Measurements from ENCODE around the gene NCKAP5. TPM values are rescaled to one million over a fixed set of nuclear protein-coding genes. Genes with fewer than 3 reads are reported as not detected.
A peak's percentile ranks its signal among the peaks of the same experiment; 100 is the strongest.

NCKAP5 gene
- total RNA-seq, 1 experiment from 2014 or later, result 6.5 TPM

DNA sequence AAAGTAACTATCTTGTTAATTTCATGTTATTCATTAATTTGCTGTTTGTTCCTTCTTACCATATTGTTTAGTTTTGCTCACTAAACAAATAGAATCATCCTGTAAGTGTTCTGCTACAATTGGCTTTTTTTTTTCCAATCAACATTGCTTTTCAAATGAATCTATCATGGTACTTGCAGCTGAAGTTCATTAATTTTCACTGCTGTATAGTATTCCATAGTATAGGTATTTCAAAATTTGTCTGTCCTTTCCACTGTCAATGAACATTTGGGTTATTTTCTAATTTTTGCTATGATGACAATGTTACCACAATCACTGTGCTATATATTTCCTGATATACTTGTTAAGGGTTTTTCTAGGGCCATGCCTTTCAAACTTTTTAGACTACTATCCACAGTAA is 809.3 kb downstream of the NCKAP5 start:
- DNase-seq (ENCODE audit: low read depth), result no peak

DNA sequence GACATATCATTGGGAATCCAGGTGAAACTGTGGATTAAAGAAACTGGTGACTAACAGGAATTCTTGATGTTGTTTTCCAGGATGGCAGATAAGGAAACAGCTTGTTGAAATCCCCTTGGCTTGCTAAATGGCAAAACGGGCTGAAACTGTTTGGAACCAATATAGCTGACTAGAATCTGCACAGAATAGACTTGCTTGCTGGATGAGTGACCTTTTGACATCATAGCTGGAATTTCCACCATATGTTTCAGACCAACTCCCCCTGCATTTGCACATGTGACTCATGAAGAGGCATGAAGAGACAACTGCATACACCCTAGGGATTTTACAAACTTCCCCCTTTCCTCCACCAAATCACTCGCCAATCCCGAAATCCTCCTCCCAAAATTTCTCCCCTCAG is 810.6 kb downstream of the NCKAP5 start:
- peak; percentile 30 for DNase-seq (ENCODE audit: low read depth)

DNA sequence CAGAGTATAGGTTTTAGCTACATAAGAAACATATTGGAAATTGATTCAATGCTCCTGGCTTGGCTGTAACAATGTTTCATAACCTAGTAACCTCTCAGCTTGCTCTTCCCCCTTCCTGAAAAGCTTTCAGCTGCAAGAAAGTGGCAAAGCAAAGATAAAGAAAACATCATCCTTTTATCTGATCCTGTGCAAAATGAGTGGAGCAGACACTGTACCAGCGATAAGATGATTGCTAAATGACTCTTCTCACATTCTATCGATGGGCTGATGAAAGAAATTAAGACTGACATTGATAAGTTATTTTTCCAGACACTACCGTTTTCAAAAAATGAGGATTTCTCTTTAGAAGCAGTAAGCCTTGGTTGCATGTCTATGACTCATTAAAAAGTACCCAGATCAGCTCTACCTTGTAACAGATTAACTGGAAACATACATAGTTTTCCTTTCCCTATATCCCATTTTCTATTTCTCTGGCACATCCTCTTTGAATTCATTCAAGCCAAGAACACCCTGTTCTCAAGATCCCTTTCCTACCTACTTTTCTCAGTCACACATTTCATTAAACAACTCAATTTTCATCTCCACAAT is 811.2 kb downstream of the NCKAP5 start:
- no peak for DNase-seq (ENCODE audit: low read depth)

DNA sequence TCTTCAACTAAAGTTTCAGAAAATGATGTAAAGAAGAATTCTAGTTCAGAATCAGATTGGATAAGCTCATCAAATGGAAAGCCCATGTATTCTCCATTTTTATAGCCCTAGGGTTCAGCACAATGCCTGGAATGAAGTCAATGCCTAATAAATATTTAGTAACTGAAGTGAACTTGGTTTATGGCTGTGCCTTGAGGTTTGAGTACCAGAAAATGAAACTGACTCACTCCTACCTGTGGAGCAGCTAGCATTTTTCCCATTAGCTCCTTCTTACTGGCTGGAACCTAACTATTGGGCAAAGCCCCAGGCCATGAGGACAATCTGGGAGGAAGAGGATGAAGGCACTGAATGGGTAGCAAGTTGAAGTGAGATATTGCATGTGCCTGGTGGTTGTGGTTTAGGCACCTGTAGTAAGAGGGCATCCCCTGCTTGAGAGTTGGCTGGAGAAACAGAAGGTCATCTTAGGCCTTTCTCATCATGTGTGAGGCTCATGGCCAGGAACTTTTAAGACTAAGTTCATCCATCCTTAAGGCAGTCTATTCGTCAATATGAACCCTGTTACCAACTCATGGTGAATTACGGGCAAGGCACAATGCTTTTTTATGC is 813.3 kb downstream of the NCKAP5 start:
- DNase-seq (ENCODE audit: low read depth), result peak; percentile 47

DNA sequence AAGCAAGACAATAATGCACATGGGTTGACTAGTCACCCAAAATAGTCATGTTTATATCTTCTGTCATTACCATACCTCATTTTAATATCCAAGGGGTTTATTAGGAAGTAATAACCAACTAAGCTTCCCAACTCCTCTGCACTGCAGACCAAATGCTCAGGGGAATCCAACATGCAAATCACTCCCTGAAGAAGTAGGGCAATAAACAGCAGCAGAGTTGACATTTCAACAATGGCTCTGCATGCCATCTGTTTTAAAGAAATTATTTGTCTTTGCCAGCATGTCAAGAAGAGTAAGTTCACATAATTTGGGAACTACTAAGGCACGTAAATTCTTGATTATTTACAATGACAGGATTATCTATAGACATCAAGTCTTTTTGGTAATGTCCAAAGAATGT is 813.9 kb downstream of the NCKAP5 start:
- no peak for DNase-seq (ENCODE audit: low read depth)

DNA sequence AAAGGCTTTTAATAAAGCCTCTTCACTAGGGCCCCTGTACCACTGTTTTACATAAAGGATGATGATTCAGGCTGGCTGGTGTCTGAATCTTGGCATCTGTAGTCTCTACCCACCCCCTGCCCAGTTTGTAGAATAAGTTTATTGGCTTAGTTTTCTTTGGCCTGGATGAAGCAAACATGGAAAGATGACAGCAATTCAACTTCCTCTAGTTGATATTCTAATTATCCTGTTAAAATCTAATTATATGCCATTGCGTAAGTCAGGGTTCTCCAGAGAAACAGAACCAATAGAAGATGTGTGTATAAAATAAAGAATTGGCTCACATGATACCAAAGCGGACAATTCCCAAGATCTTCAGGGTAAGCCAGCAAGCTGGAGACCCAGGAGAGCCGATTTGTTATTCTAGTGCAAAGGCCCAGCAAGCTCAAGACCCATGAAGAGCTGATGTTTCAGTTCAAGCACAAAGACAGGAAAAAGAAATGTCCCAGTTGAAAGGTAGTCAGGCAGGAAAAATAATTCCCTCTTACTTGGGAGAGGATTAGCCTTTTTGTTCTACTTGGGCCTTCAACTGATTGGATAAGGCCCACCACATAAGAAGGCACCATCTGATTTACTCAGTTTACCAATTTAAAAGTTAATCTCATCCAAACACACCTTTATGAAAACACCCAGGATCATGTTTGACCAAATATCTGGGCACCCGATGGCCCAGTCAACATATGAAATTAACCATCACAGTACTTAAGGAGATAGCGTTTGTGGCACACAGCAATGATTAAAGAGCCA is 815.6 kb downstream of the NCKAP5 start:
- peak; percentile 34 for DNase-seq (ENCODE audit: low read depth)

DNA sequence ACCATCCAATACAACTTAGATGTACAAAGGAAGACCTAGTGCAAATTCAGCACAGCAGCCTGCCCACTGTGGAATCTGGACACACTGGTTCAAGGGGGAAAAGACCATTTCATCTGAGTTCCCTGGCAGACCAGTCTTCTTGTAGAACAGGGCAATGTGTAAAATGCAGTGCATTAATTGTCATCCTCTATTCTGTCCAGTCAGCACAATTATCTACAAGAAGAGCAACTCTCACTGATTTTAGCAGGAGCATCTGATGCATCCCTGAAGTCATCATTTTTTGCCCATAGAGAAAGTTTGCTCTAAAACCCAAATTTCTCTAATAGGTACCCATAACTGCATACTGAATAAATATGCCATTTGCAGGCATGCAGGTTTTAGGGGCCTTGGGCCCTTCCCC is 816.4 kb downstream of the NCKAP5 start:
- DNase-seq (ENCODE audit: low read depth), result no peak

DNA sequence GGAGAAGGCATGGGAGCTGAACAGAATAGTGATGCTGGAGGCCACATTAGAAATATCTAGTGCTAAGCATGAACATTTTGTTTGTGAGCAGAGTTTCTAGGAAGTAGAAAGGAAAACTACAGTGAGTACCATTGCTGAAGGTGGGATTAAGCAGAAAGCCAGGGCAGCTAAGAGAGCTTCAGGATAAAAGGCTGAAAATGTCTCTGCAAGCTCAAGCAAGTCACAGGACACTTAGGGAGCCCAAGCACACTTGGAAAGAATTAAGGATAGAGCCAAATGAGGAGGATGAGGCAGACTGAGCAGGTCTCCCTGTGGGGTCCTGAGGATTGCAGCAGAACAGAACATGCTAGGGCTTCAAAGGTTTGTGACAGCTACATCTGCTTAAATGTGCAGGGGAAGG is 817.7 kb downstream of the NCKAP5 start:
- DNase-seq (ENCODE audit: low read depth), result no peak

DNA sequence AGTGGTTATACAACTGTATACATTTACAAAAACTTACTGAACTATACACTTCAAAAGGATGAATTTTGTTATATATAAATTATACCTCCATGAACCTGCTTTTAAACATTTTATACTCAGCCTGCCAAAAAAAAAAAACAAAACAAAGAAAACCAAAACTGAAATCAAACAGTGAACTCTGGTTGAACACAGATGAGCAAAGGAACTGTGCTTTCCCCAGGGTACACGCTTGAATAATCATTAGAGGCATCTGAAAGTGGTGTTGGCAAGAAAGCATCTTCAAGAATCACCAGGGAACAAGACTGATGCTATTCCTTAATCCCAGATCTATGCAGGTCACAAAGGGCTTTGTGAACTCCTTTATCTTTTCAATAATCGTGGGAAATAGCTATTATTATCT is 821.2 kb downstream of the NCKAP5 start:
- DNase-seq (ENCODE audit: low read depth), result no peak

DNA sequence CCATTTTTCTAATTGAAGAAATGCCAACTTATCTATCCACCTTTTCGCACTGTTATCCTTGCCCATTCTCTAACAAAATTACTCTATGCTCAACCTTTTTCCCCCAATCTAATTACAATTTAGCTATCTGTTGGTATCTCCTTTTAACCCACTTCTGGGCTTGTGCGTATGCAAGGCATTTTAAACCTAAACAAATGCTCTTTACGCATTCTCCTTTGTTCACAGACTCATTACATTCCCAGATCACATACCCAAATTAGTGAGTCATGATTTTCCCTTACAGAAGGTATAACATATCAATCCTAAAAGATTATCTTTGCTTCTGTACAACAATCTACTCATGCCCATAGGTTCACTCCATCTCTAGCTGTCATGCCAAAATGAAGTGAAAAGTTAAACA is 826.5 kb downstream of the NCKAP5 start:
- DNase-seq (ENCODE audit: low read depth), result no peak

DNA sequence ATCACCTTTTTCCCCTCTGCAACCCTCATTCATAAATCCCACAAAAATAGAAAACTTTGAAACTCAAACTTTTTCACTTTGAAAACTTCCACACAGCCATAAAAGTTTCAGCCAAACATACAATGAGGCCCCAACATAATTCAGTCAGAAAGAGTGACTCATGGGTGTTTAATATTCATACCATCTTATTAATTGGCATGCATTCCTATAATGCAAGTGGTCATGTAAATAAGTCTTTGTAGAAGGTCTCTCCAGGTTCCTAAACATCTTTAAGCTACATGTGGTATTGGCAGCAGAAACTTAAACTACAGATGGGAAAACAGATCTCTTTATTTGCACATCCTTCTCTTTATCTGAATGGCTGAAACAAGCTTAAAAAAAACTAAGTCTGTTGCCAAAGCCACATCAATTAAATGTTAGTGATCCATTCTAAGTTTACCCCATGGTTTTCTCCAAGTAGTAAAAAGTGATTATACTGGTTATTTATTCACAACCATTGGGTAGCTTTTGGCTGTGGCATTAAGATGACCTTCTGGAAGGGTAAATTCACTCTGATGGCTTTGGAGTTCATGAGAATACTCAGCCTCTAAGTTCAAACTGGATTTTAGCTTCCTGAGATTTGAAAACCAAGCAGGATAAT is 828.1 kb downstream of the NCKAP5 start:
- DNase-seq (ENCODE audit: low read depth), result no peak

DNA sequence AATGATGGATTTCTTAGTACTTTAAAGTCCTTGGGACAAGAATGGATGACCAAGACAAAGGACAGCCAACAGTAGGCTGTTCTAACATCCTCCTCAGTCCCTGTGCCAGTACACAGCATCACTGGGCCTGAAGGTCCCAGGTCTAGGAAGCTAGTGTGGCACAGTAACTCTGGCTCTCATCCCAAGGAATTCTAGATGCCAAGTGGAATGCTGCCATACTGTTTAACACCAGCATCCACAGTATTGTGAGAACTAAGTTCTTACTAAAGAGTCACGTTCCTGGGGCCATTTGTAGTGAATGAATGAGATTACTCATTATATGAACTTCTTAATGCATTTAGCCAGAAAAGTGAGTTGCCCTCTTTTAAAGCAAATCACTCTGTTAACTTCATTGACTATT is 830.0 kb downstream of the NCKAP5 start:
- DNase-seq (ENCODE audit: low read depth), result no peak

DNA sequence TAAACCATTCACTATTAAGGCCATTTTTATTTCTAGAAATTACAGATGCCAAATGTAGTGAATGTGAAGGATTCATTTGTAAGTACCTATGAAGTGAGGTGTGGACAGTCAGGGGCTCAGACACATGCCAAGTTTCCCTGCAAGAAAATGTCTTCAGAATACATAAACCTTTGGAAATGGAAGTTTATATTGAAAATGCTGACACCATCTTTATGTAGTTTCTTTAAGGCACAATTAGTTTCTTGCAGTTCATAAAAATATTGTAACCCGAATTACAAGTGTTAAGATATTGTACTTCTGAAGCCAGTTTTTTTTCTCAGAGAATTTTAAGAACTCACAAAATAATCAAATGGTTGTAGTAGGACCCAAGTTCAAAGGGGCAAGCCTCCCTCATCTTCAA is 832.2 kb downstream of the NCKAP5 start:
- no peak for DNase-seq (ENCODE audit: low read depth)

DNA sequence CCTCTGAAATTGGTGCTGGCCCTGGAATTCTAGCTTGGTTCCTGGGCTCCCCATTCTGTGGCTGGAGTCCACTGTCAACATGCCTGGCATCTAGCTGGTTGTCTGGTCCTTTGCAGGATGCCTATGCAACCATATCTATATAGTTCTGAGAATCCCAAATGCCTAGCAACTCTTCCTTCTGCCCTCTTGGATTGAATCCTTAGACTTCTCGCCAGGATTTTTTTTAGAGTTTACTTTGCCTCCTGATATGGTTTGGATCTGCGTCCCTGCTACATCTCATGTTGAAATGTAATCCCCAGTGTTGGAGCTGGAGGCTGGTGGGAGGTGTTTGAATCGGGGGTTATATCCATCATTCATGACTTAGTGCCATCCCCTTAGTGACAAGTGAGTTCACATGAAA is 833.3 kb downstream of the NCKAP5 start:
- DNase-seq (ENCODE audit: low read depth), result no peak

DNA sequence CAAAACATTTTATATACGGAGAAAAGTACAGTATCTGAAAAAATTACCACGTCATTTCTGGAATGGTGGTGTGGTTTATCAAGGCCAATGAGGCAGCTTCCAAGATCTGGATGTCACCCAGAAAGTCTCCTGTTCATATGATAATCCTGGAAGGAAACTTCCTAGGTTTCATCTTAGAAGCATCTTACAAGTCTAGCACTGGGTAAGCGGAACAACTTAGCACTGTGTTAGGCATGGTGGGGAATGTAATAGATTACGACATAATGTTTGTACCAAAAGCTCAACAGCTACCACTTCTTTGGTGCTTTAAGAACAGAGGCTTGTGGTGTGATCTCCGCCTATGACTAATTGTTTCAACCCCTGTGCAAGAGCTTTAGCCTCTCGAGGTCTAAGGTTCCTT is 835.2 kb downstream of the NCKAP5 start:
- no peak for DNase-seq (ENCODE audit: low read depth)

DNA sequence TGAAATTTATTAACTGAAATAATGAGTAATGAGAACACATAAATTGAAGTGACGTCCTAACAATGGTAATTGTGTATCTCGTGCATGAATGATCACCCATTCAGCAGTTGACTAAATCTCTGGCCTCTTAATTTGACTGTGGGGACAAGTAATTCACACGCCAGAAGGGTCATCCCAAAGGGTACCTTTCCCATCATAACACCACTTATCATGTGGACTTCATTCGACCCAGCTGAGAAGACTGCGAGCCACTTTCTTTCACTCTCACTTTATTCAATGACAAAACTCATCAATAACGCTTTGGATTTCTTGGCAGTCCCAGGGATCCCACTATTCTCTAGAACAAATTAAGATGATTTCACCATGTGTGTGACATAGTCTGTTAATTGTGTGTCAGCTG is 835.6 kb downstream of the NCKAP5 start:
- DNase-seq (ENCODE audit: low read depth), result no peak

DNA sequence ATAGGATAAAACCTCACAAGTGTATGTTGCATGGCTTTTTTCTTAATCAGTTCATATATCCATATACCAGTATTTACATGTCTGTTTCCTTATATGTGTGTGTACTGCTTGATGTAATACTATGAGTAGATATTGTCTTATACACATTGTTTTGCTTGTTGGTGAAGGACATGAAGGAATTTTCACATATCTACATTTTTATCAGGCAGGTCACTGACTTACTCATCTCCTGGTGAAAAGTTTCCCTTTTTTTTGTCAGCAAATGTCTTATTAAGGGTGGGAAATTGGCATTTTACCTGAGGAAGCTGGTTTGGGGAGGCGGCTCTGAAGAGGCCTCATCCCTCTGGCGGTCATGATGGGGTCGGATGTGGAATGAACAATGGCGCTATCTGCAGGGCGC is 836.8 kb downstream of the NCKAP5 start:
- DNase-seq (ENCODE audit: low read depth), result peak; percentile 21

DNA sequence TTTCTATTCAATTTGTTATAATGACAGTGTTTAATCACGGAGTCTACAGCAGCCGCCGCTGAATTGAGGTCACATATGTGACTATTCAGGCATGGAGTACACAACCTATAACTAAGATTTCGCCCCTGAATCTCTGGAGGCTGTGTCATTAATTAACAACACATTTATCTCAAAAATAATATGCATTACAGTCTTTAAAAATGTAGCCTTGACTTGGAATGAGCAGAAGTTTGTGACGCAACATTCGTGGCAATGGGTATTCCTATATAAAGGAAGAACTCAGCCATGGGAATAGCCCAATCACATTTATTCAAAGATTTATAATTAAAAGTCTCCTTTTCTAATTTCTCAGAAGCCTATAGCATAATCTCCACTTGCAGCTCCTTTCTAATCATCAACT is 837.7 kb downstream of the NCKAP5 start:
- DNase-seq (ENCODE audit: low read depth), result no peak

DNA sequence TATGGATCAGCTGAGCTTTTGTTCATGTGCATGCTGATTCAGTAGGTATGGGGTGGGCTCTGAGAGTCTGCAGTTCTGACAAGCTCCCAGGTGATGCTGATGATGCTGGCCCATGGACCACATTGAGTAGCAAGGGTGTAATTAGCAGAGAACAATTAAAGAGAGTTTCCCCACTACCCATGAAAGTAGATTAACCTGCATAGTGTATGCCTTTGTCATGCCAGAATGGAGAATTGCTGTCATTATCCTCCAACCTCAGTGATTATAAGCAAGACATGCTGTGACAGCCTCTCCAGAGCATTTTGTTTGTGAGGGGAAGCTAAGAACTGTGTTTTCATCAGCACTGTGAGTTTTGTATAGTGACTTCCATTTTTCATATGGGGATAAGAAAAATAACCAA is 838.7 kb downstream of the NCKAP5 start:
- DNase-seq (ENCODE audit: low read depth), result no peak

DNA sequence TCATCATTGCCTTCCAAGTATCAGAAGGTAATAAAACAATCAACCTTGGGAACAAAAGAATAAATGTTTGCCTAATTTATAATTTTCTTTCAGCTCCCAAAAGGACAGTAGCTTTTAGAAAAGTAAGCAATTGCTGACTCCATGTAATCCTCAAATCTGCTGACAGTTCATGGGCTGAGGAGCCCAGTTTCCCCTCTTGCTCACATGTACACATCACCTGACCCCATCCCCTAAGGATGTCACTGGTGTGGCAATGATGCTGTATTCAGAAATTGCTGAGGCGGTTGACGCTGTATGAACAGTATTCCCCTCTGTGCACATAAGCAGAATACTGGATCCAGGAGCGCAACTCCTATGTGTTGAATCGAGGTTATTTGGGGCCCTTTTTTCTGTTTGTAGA is 842.1 kb downstream of the NCKAP5 start:
- no peak for DNase-seq (ENCODE audit: low read depth)

DNA sequence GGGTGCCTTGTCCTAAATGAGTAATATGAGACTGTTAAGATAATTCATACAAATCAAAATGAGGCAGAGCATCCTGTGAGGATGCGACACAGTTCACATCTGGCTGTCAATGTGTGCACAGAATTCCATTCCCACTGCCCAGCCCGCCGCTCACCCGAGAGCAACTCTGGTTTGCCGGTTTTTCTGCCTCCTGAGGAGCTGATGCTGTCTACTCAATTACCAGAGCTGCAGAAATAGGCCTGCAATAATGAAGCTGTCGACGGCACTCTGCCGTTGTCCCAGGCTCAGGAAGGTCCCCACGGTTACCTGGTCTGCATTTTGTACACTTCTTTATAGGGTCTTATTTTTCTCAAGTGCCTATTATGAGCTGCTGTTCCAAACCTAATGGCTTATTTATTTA is 842.5 kb downstream of the NCKAP5 start:
- DNase-seq (ENCODE audit: low read depth), result no peak

DNA sequence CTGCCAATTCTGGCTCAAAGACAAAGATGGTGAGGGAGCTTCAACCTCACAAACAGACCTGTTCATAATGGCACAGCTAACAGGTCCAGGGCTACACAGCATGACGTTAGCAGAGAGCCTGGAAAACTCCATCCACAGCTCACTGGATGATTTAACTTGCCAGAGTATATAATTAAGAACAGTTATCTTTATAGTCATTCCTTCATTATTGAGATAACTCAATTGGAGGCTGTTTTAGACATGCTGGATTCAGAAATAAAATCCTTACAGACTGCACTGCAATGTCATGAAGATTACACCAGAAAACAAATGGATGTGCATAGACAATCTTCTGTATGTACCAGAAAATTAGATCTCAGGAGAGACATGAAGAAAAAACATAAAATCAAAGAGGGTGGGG is 843.1 kb downstream of the NCKAP5 start:
- DNase-seq (ENCODE audit: low read depth), result no peak

DNA sequence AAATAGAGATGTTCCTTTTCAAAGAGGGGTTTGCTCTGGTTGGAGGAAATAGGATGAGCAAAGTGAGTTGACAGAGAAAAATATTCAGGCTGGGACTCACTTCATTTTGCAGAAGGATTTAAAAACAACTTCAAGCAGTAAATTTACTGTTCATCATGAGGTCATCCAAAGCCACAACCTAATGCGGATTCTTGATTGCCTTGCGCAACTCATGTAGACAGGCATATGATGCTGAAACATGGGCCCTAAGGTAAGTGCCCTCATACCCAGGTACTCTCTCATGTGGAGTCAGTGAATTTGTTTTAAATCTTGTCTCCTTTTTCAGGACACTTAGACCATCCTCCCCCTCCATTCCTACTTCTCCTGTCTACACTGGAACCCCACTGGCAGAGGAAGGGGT is 846.3 kb downstream of the NCKAP5 start:
- DNase-seq (ENCODE audit: low read depth), result peak; percentile 31

All from M059J (cell line).